Measurements from ENCODE around the gene TXK.

The TXK gene

GRCh38 chr4:48103483-48104139, 30.4 kb downstream of the TXK start:
- no peak for DNase-seq (ENCODE audit: low read depth in 1 of 2, low spot score in 1 of 2)

GRCh38 chr4:48102303-48102702, 31.7 kb downstream of the TXK start:
- no peak for DNase-seq (ENCODE audit: low read depth in 1 of 2, low spot score in 1 of 2)

GRCh38 chr4:48100256-48100655, 33.8 kb downstream of the TXK start:
- DNase-seq (ENCODE audit: low read depth in 1 of 2, low spot score in 1 of 2), result no peak

GRCh38 chr4:48095441-48095840, 38.6 kb downstream of the TXK start:
- DNase-seq (ENCODE audit: low read depth in 1 of 2, low spot score in 1 of 2), result no peak

- DNase-seq (ENCODE audit: low read depth in 1 of 2, low spot score in 1 of 2), result no peak
Measured at GRCh38 chr4:48093991-48094416, 40.0 kb downstream of the TXK start.

GRCh38 chr4:48090621-48091020, 43.4 kb downstream of the TXK start:
- no peak for DNase-seq (ENCODE audit: low read depth in 1 of 2, low spot score in 1 of 2)

- DNase-seq (ENCODE audit: low read depth in 1 of 2, low spot score in 1 of 2), result no peak
Measured at GRCh38 chr4:48085821-48086589, 48.0 kb downstream of the TXK start.

- DNase-seq (ENCODE audit: low read depth in 1 of 2, low spot score in 1 of 2), result no peak
Measured at GRCh38 chr4:48082956-48083355, 51.1 kb downstream of the TXK start.

- no peak for DNase-seq (ENCODE audit: low read depth in 1 of 2, low spot score in 1 of 2)
Measured at GRCh38 chr4:48081196-48081595, 52.9 kb downstream of the TXK start.

- DNase-seq (ENCODE audit: low read depth in 1 of 2, low spot score in 1 of 2), result no peak
Measured at GRCh38 chr4:48079972-48080391, 54.1 kb downstream of the TXK start.

GRCh38 chr4:48078862-48079655, 55.0 kb downstream of the TXK start:
- DNase-seq (ENCODE audit: low read depth in 1 of 2, low spot score in 1 of 2), result no peak

GRCh38 chr4:48078425-48078824, 55.6 kb downstream of the TXK start:
- DNase-seq (ENCODE audit: low read depth in 1 of 2, low spot score in 1 of 2), result no peak

GRCh38 chr4:48074657-48075056, 59.4 kb downstream of the TXK start:
- no peak for DNase-seq (ENCODE audit: low read depth in 1 of 2, low spot score in 1 of 2)

GRCh38 chr4:48073567-48074103, 60.4 kb downstream of the TXK start:
- no peak for DNase-seq (ENCODE audit: low read depth in 1 of 2, low spot score in 1 of 2)

- DNase-seq (ENCODE audit: low read depth in 1 of 2, low spot score in 1 of 2), result no peak
Measured at GRCh38 chr4:48071191-48071590, 62.9 kb downstream of the TXK start.

GRCh38 chr4:48069026-48069425, 65.0 kb downstream of the TXK start:
- DNase-seq (ENCODE audit: low read depth in 1 of 2, low spot score in 1 of 2), result no peak

- DNase-seq (ENCODE audit: low read depth in 1 of 2, low spot score in 1 of 2), result no peak
Measured at GRCh38 chr4:48068182-48068581, 65.9 kb downstream of the TXK start.

GRCh38 chr4:48067536-48067935, 66.5 kb downstream of the TXK start:
- no peak for DNase-seq (ENCODE audit: low read depth in 1 of 2, low spot score in 1 of 2)

GRCh38 chr4:48065587-48066052, 68.4 kb downstream of the TXK start:
- DNase-seq (ENCODE audit: low read depth in 1 of 2, low spot score in 1 of 2), result no peak

- DNase-seq (ENCODE audit: low read depth in 1 of 2, low spot score in 1 of 2), result no peak
Measured at GRCh38 chr4:48064349-48064748, 69.7 kb downstream of the TXK start.

Data from stimulated activated CD4-positive, alpha-beta T cell treated with anti-CD3 and anti-CD28 coated beads, Interleukin-15, amount 100 ng/mL, for 1 hour (primary cell).